CD4-positive, CD25-positive, alpha-beta regulatory T cell (primary cell): ENCODE measurements around the gene LOC128125822.

Source experiments
- ATAC-seq, 2 donors: fragments of 150-1000 bp; cut with Tn5 transposase; one replicate each; pipeline ENCODE4 v1.10.0; 2021; ENCODE audit warnings: low read depth in 2 of 2, moderate number of reproducible peaks in 2 of 2, moderate library complexity in 1 of 2
- DNase-seq, 3 donors: peaks; one replicate each; pipeline versions ENCODE4 v3.0.0 to v3.0.0-alpha.2; 2012 to 2022; ENCODE audit warnings: mixed read lengths in 1 of 3
- H3K27ac ChIP-seq: one replicate; pipeline ENCODE4 v1.7.0; 2013; ENCODE audit warnings: mild to moderate bottlenecking, low read length; ENCODE audit not compliant: insufficient read depth, poor library complexity, severe bottlenecking
- H3K27me3 ChIP-seq: one replicate; pipeline ENCODE4 v1.7.0; 2013; ENCODE audit warnings: low read length; ENCODE audit not compliant: control insufficient read depth, insufficient read depth
- H3K36me3 ChIP-seq: one replicate; pipeline ENCODE4 v1.7.0; 2013; ENCODE audit warnings: mild to moderate bottlenecking, low read length, moderate library complexity; ENCODE audit not compliant: control insufficient read depth, insufficient read depth
- H3K4me1 ChIP-seq: 2 replicates; pipeline ENCODE4 v1.7.0; 2013; ENCODE audit warnings: mild to moderate bottlenecking, low read length; ENCODE audit not compliant: insufficient read depth, control insufficient read depth, poor library complexity, severe bottlenecking
- H3K4me3 ChIP-seq: one replicate; pipeline ENCODE4 v1.7.0; 2013; ENCODE audit warnings: low read depth, mild to moderate bottlenecking, low read length, moderate library complexity
- H3K9me3 ChIP-seq, 2 experiments: 1 replicate in 1 of 2; 2 replicates in 1 of 2; pipeline ENCODE4 v1.7.0; 2013; ENCODE audit warnings: low read length in 2 of 2, mild to moderate bottlenecking in 1 of 2, moderate library complexity in 1 of 2; ENCODE audit not compliant: control insufficient read depth in 2 of 2
- H3K27ac Mint-ChIP-seq, 3 donors: one replicate each; pipeline ENCODE4 v1.8.0; 2020 to 2022; ENCODE audit warnings: mild to moderate bottlenecking in 3 of 3, mixed read lengths in 3 of 3, moderate library complexity in 2 of 3
- H3K27me3 Mint-ChIP-seq: one replicate; pipeline ENCODE4 v1.8.0; 2022; ENCODE audit warnings: mild to moderate bottlenecking, mixed read lengths
- H3K36me3 Mint-ChIP-seq: one replicate; pipeline ENCODE4 v1.8.0; 2020; ENCODE audit warnings: mixed read lengths
- H3K4me1 Mint-ChIP-seq, 4 donors: one replicate each; pipeline ENCODE4 v1.8.0; 2020 to 2022; ENCODE audit warnings: mixed read lengths in 4 of 4, mild to moderate bottlenecking in 1 of 4
- H3K4me3 Mint-ChIP-seq, 4 donors: one replicate each; pipeline ENCODE4 v1.8.0; 2020 to 2022; ENCODE audit warnings: mild to moderate bottlenecking in 4 of 4, mixed read lengths in 4 of 4, moderate library complexity in 3 of 4
- H3K9me3 Mint-ChIP-seq, 7 donors: one replicate each; pipeline ENCODE4 v1.8.0; 2020 to 2022; ENCODE audit warnings: mixed read lengths in 7 of 7, mild to moderate bottlenecking in 3 of 7, moderate library complexity in 2 of 7

The LOC128125822 gene

DNA sequence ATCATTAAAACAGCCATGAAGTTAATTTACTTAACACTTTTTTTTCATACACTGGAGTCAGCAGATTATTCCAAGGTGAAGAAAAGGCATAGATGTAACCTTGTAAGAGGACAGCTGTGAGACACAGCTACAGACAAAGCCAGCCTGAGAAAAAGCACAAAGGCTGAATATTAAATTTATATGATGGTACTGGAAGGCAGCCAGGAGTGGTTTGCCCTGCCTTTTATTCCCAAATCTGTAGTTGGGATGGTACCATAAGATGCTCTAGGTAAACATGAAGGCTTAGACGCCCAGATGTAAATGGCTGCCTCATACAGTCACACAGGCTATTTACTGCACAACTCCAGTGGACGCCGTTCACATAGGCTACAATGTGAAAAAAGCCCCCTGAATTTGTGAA, 42.1 kb upstream of the LOC128125822 start:
- no peak overlapping the region for H3K4me3 Mint-ChIP-seq
- H3K27ac Mint-ChIP-seq: peak overlapping the region in 1 of 3 donors; percentile 24
- H3K36me3 Mint-ChIP-seq: no peaks in the 10 kb centered on the region

GRCh38 chr6:63530991-63531390, 41.3 kb upstream of the LOC128125822 start:
- H3K4me1 ChIP-seq: peaks cover 8% of the 10 kb centered on the region
- H3K27ac Mint-ChIP-seq: no peak overlapping the region
- H3K4me1 Mint-ChIP-seq: peaks cover 8 to 17% (median 12%) of the 10 kb centered on the region in 4 donors
- H3K9me3 Mint-ChIP-seq: no peaks in the 10 kb centered on the region
- H3K27ac ChIP-seq: no peak overlapping the region
- H3K4me3 ChIP-seq: no peak overlapping the region
- ATAC-seq (no peak), DNase-seq (no peak)
- no peaks in the 10 kb centered on the region for H3K36me3 Mint-ChIP-seq
- H3K4me3 Mint-ChIP-seq: no peak overlapping the region
- no peaks in the 10 kb centered on the region for H3K27me3 Mint-ChIP-seq
- H3K27me3 ChIP-seq: no peaks in the 10 kb centered on the region
- no peaks in the 10 kb centered on the region for H3K36me3 ChIP-seq
- no peaks in the 10 kb centered on the region for H3K9me3 ChIP-seq

More for the DNA sequence above, 42.1 kb upstream of the LOC128125822 start:
- ATAC-seq (no peak), DNase-seq (no peak)
- Histone ChIP-seq H3K27ac (no peak overlapping the region), H3K27me3 (no peaks in the 10 kb centered on the region), H3K4me1 (peaks cover 8% of the 10 kb centered on the region), H3K4me3 (peak overlapping the region; percentile 62), H3K36me3 (no peaks in the 10 kb centered on the region), H3K9me3 (no peaks in the 10 kb centered on the region)
- no peaks in the 10 kb centered on the region for H3K27me3 Mint-ChIP-seq
- H3K4me1 Mint-ChIP-seq: peaks cover 8 to 20% (median 15%) of the 10 kb centered on the region in 4 donors
- H3K9me3 Mint-ChIP-seq: peaks cover 0 to 3% (median 0%) of the 10 kb centered on the region in 7 donors

DNA sequence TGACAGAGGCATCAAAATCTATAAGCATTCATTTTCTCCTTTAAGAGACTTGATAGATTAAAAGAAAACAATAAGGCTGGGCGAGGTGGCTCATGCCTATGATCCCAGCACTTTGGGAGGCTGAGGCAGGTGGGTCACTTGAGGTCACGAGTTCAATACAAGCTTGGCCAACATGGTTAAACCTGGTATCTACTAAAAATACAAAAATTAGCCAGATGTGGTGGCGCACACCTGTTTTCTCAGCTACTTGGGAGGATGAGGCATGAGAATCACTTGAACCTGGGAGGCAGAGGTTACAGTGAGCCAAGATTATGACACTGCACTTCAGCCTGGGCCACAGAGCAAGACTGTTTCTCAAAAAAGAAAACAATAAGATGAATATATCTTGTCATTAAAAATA, 39.3 kb upstream of the LOC128125822 start:
- no peak overlapping the region for H3K4me3 ChIP-seq
- peaks cover 8 to 17% (median 9%) of the 10 kb centered on the region in 4 donors for H3K4me1 Mint-ChIP-seq
- H3K4me1 ChIP-seq: peaks cover 8% of the 10 kb centered on the region
- no peaks in the 10 kb centered on the region for H3K27me3 ChIP-seq
- no peak overlapping the region for H3K27ac ChIP-seq
- H3K36me3 Mint-ChIP-seq: no peaks in the 10 kb centered on the region
- ATAC-seq (no peak), DNase-seq (no peak)
- H3K9me3 ChIP-seq: no peaks in the 10 kb centered on the region
- H3K27ac Mint-ChIP-seq: no peak overlapping the region
- H3K4me3 Mint-ChIP-seq: no peak overlapping the region
- no peaks in the 10 kb centered on the region for H3K9me3 Mint-ChIP-seq
- H3K36me3 ChIP-seq: no peaks in the 10 kb centered on the region
- H3K27me3 Mint-ChIP-seq: no peaks in the 10 kb centered on the region

DNA sequence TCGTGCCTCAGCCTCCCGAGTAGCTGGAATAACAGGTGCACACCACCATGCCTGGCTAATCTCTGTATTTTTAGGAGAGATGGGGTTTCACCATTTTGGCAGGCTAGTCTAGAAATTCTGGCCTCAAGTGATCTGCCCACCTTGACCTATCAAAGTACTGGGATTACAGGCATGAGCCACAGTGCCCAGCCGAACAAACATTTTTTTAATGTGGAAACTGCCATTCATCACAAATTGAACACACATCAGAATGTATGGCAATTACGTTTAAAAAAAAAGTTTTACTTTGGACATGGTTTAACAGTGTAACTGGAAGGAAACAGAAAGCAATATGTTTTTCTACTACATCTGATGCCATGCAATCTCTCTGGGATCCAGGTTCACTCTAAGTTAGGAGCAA, 38.3 kb upstream of the LOC128125822 start:
- Histone ChIP-seq H3K27ac (no peak overlapping the region), H3K4me3 (no peak overlapping the region), H3K9me3 (no peaks in the 10 kb centered on the region), H3K36me3 (no peaks in the 10 kb centered on the region), H3K27me3 (no peaks in the 10 kb centered on the region), H3K4me1 (peaks cover 8% of the 10 kb centered on the region)
- no peaks in the 10 kb centered on the region for H3K36me3 Mint-ChIP-seq
- no peaks in the 10 kb centered on the region for H3K9me3 Mint-ChIP-seq
- H3K4me3 Mint-ChIP-seq: no peak overlapping the region
- no peak for ATAC-seq
- peaks cover 8 to 11% (median 9%) of the 10 kb centered on the region in 4 donors for H3K4me1 Mint-ChIP-seq
- no peak for DNase-seq
- no peak overlapping the region for H3K27ac Mint-ChIP-seq
- no peaks in the 10 kb centered on the region for H3K27me3 Mint-ChIP-seq

DNA sequence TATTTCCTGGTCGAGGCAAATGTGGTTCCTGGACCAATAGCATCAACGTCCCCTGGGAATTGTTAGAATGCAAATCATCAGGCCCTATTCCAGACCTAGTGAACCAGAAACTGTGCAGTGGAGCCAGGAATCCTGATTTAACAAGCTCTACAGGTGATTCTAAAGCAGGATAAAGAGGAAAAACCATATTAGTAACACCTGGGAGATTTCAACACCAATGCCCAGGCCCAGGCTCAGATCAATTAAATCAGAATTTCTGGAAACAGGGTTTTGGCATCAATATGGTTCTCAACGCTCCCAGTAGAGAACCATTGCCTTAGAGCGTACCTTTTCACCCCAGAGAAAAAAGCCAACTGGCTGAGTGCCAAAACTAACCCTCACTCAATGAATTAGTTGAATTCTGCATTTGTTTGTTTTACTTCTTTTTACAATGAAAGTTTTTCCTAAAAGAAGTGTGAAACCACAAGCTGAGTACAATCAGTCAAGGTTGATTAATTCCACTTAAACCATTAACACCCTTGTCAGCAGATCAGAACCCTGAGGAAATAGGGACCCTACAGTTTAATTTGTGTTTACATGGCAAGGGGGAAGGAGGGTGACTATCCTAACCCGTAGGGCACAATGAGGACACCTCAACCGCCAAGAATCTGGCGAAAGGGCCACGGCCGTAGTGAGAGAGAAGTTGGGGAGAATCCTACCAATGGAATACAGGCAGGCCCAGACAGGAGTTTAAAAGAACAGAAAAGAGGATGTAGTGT, 34.9 kb upstream of the LOC128125822 start:
- Histone ChIP-seq H3K27ac (no peak overlapping the region), H3K27me3 (no peaks in the 10 kb centered on the region), H3K36me3 (no peaks in the 10 kb centered on the region), H3K4me1 (no peaks in the 10 kb centered on the region), H3K9me3 (no peaks in the 10 kb centered on the region), H3K4me3 (no peak overlapping the region)
- Mint-ChIP-seq H3K4me3 (no peak overlapping the region), H3K4me1 (no peaks in the 10 kb centered on the region), H3K27ac (no peak overlapping the region), H3K27me3 (peaks cover 9% of the 10 kb centered on the region), H3K36me3 (no peaks in the 10 kb centered on the region), H3K9me3 (peaks cover 0 to 2% (median 0%) of the 10 kb centered on the region in 7 donors)
- ATAC-seq (no peak), DNase-seq (no peak)

- H3K9me3 Mint-ChIP-seq: peaks cover 0 to 4% (median 0%) of the 10 kb centered on the region in 7 donors
- DNase-seq: no peak
- no peaks in the 10 kb centered on the region for H3K9me3 ChIP-seq
- no peak for ATAC-seq
- H3K27ac Mint-ChIP-seq: no peak overlapping the region
- H3K36me3 Mint-ChIP-seq: no peaks in the 10 kb centered on the region
- no peak overlapping the region for H3K27ac ChIP-seq
- H3K4me3 Mint-ChIP-seq: no peak overlapping the region
- H3K36me3 ChIP-seq: no peaks in the 10 kb centered on the region
- peaks cover 9% of the 10 kb centered on the region for H3K27me3 Mint-ChIP-seq
- no peak overlapping the region for H3K4me3 ChIP-seq
- no peaks in the 10 kb centered on the region for H3K4me1 ChIP-seq
- no peaks in the 10 kb centered on the region for H3K4me1 Mint-ChIP-seq
- no peaks in the 10 kb centered on the region for H3K27me3 ChIP-seq
These were observed 34.4 kb upstream of the LOC128125822 start for GRCh38 chr6:63537959-63538300.

GRCh38 chr6:63538550-63538949, 33.7 kb upstream of the LOC128125822 start:
- Histone ChIP-seq H3K27me3 (no peaks in the 10 kb centered on the region), H3K4me3 (no peak overlapping the region), H3K27ac (no peak overlapping the region), H3K4me1 (no peaks in the 10 kb centered on the region), H3K36me3 (no peaks in the 10 kb centered on the region), H3K9me3 (no peaks in the 10 kb centered on the region)
- Mint-ChIP-seq H3K4me1 (no peaks in the 10 kb centered on the region), H3K27ac (no peak overlapping the region), H3K36me3 (no peaks in the 10 kb centered on the region), H3K9me3 (peaks cover 0 to 4% (median 0%) of the 10 kb centered on the region in 7 donors), H3K27me3 (peaks cover 9% of the 10 kb centered on the region), H3K4me3 (no peak overlapping the region)
- ATAC-seq: no peak
- DNase-seq: no peak

- ATAC-seq (no peak), DNase-seq (no peak)
- Histone ChIP-seq H3K36me3 (no peaks in the 10 kb centered on the region), H3K27ac (no peak overlapping the region), H3K27me3 (peaks cover 8% of the 10 kb centered on the region), H3K4me1 (no peaks in the 10 kb centered on the region), H3K9me3 (no peaks in the 10 kb centered on the region), H3K4me3 (no peak overlapping the region)
- Mint-ChIP-seq H3K4me1 (peaks cover 0 to 2% (median 0%) of the 10 kb centered on the region in 4 donors), H3K27me3 (peaks cover 31% of the 10 kb centered on the region), H3K27ac (no peak overlapping the region), H3K36me3 (no peaks in the 10 kb centered on the region), H3K9me3 (peaks cover 0 to 5% (median 0%) of the 10 kb centered on the region in 7 donors), H3K4me3 (no peak overlapping the region)
These were observed 29.3 kb upstream of the LOC128125822 start for GRCh38 chr6:63543001-63543400.
